Right atrium auricular region (tissue), 2 donors: ENCODE results near the gene TSN. TPM values are rescaled to one million over a fixed set of nuclear protein-coding genes. Genes with fewer than 3 reads are reported as not detected.
"Not testable (repeated sequence)": the region's sequence is repeated elsewhere in the genome, so short reads cannot be mapped to it uniquely, and the experiment has no call there.

Source experiments
- DNase-seq: peaks from one replicate; pipeline ENCODE4 v3.0.0-alpha.2; 2019; ENCODE audit warnings: low spot score
- H3K27ac ChIP-seq, 2 donors: fragments of 200-600 bp; sonication (generic); 1 replicate in 1 of 2; 2 replicates in 1 of 2; pipeline ENCODE4 v1.5.1; 2016 to 2019
- H3K27me3 ChIP-seq, 2 donors: fragments of 200-600 bp; sonication (generic); one replicate each; pipeline versions ENCODE4 v1.5.1 to v1.6.0; 2017 to 2019
- H3K36me3 ChIP-seq: fragments of 200-600 bp; sonication (generic); one replicate; pipeline ENCODE4 v1.5.1; 2016
- H3K4me1 ChIP-seq, 2 donors: fragments of 200-600 bp; sonication (generic); one replicate each; pipeline versions ENCODE4 v1.5.1 to v1.6.0; 2017 to 2019
- H3K4me3 ChIP-seq, 2 donors: fragments of 200-600 bp; sonication (generic); 1 replicate in 1 of 2; 2 replicates in 1 of 2; pipeline ENCODE4 v1.5.1; 2017 to 2019; ENCODE audit warnings: mild to moderate bottlenecking in 1 of 2, moderate library complexity in 1 of 2
- H3K9me3 ChIP-seq, 2 donors: fragments of 200-600 bp; sonication (generic); one replicate each; pipeline ENCODE4 v1.5.1; 2019
- CTCF ChIP-seq, 2 donors: fragments of 200-600 bp; sonication (generic); IDR thresholded peaks; one replicate each; pipeline ENCODE4 v1.5.1; 2019; ENCODE audit warnings: antibody characterized with exemption in 2 of 2
- total RNA-seq, 2 donors: library from RNA; depleted of rRNA; stranded (reverse); fragments of >200 nt; gene quantifications; one replicate each; pipeline ENCODE4 v1.1.0, GENCODE V29; 2016

Gene TSN
- total RNA-seq, 2 donors from 2014 or later, result 22.4 to 30.9 TPM

- peak; percentile 76 for DNase-seq
- peaks cover 0 to 12% of the 10 kb centered on the region in 2 donors for H3K4me1 ChIP-seq
- no peaks in the 10 kb centered on the region for H3K36me3 ChIP-seq
- H3K9me3 ChIP-seq, result no peaks in the 10 kb centered on the region
- H3K27me3 ChIP-seq, result no peaks in the 10 kb centered on the region
- TF ChIP-seq CTCF (IDR thresholded peaks at IDR 0.05), result peak; percentile 39 to 68
- no peak overlapping the region for H3K4me3 ChIP-seq
- H3K27ac ChIP-seq, result no peak overlapping the region
Observed at GRCh38 chr2:121810959-121811853, 55.8 kb downstream of the TSN start.

GRCh38 chr2:121813083-121813482 lies 57.6 kb downstream of the TSN start:
- not testable (repeated sequence) for H3K27me3 ChIP-seq, H3K36me3 ChIP-seq, H3K9me3 ChIP-seq, DNase-seq, H3K4me3 ChIP-seq, H3K27ac ChIP-seq
- H3K4me1 ChIP-seq, result peaks cover 0 to 12% of the 10 kb centered on the region in 2 donors

- Histone ChIP-seq H3K4me3 (no peak overlapping the region), H3K27ac (no peak overlapping the region), H3K36me3 (no peaks in the 10 kb centered on the region), H3K4me1 (peaks cover 0 to 12% of the 10 kb centered on the region in 2 donors), H3K27me3 (no peaks in the 10 kb centered on the region), H3K9me3 (peaks cover 6 to 9% of the 10 kb centered on the region in 2 donors)
- DNase-seq, result no peak
- TF ChIP-seq CTCF (IDR thresholded peaks at IDR 0.05), result no peak
Observed at GRCh38 chr2:121815216-121815615, 59.8 kb downstream of the TSN start.

- Histone ChIP-seq H3K4me1 (peaks cover 0 to 2% of the 10 kb centered on the region in 2 donors), H3K4me3 (no peak overlapping the region), H3K27me3 (no peaks in the 10 kb centered on the region), H3K27ac (no peak overlapping the region), H3K36me3 (no peaks in the 10 kb centered on the region), H3K9me3 (peaks cover 6 to 9% of the 10 kb centered on the region in 2 donors)
- DNase-seq, result no peak
- no peak for TF ChIP-seq CTCF (IDR thresholded peaks at IDR 0.05)
Observed at GRCh38 chr2:121816797-121817196, 61.3 kb downstream of the TSN start.

- not testable (repeated sequence) for H3K27me3 ChIP-seq, DNase-seq, H3K4me1 ChIP-seq, H3K4me3 ChIP-seq, H3K36me3 ChIP-seq, H3K27ac ChIP-seq
- H3K9me3 ChIP-seq, result peaks cover 6 to 12% of the 10 kb centered on the region in 2 donors
Observed at GRCh38 chr2:121817304-121817703, 61.9 kb downstream of the TSN start.

Other genes with a start within 250 kb of the TSN start
- not detected for gene RNU4ATAC, start 224.8 kb upstream of the TSN start, total RNA-seq
- gene CLASP1, start 106.2 kb upstream of the TSN start, total RNA-seq, result 10 to 100 TPM; 42.4 to 47.8 TPM
- 10 to 100 TPM; 13.3 to 14.9 TPM for gene NIFK, start 18.8 kb upstream of the TSN start, total RNA-seq